ENCODE data around the gene DNAJA3.
"Not testable (repeated sequence)": the region's sequence is repeated elsewhere in the genome, so short reads cannot be mapped to it uniquely, and the experiment has no call there.

The DNAJA3 gene

DNA sequence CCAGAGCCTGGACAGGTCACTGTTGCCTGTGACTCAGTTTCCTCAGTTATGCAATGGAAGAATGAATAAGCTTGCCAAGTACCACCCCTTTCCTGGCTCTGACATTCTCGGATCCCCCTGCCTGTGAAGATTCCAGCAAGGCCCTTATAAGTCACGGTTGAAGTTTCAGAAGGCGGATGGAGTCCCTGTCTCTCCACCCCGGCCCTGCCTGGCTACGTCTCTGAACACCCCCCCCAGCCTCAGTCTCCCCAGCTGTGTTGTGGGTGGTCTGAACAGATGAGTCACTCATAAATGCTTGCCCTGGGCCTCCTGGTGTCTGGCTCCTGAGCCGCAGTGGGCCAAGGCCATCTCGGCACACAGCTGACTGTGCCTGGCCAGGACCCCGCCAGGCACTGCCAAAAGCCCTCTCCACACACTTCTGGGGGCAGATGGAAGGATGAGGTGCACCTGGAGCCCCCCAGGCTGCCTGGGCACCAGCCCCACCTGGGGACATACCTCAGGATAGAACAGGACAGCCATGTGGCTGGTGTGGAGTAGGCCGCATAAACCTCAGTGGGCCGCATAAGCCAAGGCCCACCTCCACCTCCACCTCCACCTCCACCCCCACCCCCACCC is 38.6 kb upstream of the DNAJA3 start:
- in situ Hi-C loops (cut with HindIII; ENCODE audit: low sequenced_read_pairs): no loop called here

- in situ Hi-C loops (cut with HindIII; ENCODE audit: low sequenced_read_pairs): no loop called here
These were observed 37.9 kb upstream of the DNAJA3 start for GRCh38 chr16:4387781-4388180.

GRCh38 chr16:4388271-4389021 is 37.2 kb upstream of the DNAJA3 start:
- in situ Hi-C loops (cut with HindIII; ENCODE audit: low sequenced_read_pairs): no loop called here

DNA sequence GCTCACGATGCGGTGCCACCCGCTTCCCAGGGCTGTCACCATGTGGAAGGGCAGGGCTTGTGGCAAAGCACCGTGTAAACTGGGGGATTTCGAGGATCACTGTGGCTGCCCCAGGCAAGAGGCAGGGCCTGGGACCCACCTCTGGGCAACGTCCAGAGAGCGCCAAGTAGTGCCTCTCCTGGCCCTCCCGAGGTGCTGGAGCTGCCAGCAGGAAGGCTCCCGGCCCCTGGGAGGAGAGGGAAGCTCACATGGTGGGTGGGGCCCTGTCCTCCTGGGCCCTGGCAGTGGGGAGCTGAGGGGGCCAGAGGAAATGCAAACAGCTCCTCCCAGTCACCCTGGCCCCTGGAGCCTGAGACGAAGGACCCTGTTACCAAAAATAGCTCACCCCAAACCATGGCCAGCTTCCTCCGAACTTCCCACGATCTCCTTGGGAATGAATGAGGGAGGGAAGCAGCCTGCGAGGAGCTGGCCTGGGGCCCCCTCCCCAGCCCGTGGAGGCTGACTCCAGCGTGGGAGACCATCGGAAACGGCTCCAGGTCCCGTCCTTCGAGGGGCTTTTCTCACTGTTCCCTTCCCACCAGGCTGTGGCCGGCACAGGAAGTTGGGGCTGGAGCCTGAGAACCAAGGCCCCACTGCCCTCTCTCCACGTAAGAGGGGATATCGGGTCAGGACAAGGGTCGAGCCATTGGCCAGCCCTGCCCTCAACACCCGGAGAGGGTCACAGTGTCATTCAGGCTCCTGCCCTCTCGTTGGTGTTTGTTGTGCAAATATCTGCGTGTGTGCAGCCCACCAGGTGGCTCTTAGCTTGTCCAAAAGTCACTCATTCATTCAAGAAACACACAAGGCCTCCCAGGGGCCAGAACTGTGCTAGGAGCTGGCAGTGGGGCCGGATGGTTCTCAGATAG is 36.4 kb upstream of the DNAJA3 start:
- in situ Hi-C loops (cut with HindIII; ENCODE audit: low sequenced_read_pairs): no loop called here

DNA sequence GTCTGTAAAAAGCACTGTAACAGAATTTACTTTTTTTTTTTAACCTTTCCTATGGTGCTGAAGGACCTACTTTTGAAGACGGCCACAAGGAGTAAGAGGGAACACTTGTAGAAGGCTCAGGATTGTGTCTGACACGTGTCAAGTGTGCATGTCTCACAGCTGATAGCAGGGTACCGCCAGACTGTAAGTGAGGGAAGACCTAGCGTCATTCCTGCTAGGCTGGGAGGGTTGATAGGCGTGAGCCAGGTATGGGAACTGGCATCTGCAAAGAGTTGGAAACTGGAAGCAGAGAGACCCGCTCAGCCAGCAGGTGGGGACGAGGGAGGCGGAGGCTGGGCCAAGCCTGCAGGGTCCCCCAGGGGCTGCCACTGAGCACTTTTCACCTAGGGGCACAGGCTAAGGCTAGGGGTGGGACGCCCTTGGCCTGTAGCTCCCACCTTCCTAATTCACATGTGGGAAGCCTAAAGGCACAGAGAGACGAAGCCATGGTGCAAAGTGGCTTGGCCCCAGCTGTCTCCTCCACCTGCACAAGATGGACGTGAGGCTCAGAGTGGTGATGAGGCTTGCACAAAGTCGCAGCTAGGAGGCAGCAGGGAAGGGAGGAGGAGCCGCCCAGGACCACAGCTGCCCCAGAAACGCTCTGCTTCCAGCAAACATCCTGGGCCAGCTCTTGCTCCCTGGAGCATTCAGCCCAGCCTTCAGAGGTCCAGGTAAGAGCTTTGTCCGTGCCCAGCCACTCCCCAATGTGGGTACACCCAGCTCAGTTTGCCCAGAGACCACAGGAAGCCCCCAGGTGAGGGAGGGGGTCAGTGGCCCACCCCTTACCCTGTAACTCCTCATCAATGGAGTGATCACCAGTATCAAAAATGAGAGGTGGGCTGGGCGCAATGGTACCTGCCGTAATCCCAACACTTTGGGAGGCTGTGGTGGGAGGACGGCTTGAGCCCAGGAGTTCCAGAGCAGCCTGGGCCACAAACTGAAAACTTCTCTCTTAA is 35.1 kb upstream of the DNAJA3 start:
- in situ Hi-C loops (cut with HindIII; ENCODE audit: low sequenced_read_pairs): no loop called here

DNA sequence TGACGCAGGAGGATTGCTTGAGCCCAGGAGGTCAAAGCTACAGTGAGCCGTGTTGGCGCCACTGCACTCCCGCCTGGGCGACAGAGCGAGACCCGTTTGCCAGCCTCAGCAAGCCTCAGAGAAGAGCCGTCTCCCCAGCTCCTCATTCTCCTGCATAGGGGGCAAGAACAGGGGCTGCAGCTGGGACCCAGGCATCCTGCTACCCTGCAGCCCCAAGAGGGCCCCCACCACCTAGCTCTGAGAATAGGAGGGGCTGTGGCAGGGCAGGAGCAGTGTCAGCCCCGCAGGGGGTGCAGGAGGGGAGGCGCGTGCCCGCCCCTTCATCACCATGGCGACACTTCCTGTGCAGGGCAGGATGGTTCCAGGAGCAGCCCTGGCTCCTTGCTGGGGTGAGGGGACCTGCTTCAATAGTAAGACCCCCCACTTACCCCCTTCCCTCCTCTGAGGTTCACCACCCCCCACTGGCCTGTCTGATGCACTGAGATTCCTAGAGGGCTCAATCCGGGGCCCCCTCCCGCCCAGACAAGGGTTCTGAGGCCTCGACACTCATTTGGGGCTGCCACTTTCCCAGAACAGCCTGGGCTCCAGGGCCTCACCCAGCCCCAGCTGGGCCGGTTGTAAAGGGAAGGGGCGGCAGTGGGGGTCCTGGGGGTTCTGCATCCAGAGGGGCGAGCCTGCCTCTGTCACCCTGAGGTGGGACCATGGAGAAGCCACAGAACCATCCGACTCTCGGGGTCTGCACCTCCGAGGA is 33.9 kb upstream of the DNAJA3 start:
- in situ Hi-C loops (cut with HindIII; ENCODE audit: low sequenced_read_pairs): no loop called here

- in situ Hi-C loops (cut with HindIII; ENCODE audit: low sequenced_read_pairs): no loop called here
These were observed 33.1 kb upstream of the DNAJA3 start for GRCh38 chr16:4392382-4393239.

DNA sequence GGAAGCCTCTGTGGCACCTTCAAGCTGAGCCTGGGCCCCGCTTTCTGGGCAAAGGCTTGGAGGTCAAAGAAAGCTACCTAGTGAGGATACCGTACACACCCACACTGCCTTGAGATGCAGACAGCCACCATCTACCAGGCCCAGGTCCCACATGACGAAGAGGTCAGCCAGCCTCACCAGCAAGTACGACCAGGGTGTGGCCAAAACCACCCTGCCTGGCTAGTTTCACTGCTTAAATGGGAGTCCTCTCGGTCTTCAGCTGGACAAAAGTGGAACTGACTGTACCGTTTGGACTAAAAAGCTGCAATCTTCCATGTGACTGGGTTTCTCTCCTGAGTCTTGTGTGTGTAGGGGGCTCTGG is 32.4 kb upstream of the DNAJA3 start:
- in situ Hi-C loops (cut with HindIII; ENCODE audit: low sequenced_read_pairs): no loop called here

- in situ Hi-C loops (cut with HindIII; ENCODE audit: low sequenced_read_pairs): not testable (repeated sequence)
These were observed 31.8 kb upstream of the DNAJA3 start for GRCh38 chr16:4393850-4394249.

DNA sequence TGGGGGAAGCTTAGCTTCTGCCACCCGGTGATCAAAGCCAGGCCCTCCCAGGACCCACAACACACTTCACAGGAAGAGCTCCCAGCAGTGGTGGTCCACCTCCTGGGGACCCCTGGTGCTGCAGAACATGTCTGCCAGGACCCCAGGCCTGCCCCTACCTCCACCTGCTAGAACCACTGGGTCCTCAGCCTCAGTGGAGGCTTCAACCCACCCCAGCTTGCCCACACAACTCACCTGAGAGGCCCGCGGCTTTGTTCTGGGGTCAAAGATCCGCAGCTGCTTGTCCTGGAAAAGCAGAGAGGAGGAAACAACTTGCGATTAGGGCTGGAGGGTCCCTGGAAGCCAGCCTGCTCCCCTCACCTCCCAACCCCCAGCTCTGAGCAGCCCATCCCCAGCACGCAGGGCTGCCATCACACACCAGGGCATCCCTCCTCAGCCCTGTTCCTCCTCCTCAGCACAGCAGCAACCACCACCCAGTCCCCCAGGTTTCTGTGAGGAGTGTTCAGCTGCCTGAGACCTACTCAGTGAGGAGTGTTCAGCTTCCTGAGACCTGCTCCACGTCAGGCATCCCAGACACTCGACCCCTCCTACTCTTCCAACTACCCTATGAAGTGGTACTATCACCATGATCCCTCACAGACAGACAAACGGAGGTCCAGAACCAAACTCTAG is 30.5 kb upstream of the DNAJA3 start:
- in situ Hi-C loops (cut with HindIII; ENCODE audit: low sequenced_read_pairs): no loop called here

DNA sequence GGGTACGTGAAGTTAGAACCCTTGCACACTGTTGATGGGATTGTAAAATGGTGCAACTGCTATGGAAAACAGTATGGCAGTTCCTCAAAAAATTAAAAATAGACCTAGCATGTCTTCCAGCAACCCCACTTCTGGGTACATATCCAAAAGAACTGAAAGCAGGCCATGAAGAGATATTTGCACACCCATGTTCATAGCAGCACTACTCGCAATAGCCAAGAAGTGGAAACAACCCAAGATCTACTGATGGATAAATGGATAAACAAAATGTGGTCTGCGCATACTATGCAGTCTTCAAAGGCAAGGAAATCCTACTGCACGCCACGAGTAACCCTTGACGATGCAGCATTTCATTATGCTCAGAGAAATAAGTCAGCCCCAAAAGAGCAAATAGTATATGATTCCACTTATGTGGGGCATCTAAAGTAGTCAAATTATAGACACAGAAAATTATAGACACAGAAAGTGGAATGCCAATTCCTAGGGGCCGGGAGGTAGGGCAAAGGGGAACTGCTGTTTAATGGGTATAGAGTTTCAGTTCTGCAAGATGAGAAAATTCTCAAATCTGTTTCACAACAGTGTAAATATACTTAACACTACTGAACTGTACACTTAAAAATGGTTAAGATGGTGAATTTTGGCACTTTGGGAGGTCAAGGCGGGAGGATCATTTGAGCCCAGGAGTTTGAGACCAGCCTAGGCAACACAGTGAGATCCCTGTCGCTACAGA is 26.5 kb upstream of the DNAJA3 start:
- in situ Hi-C loops (cut with HindIII; ENCODE audit: low sequenced_read_pairs): no loop called here

DNA sequence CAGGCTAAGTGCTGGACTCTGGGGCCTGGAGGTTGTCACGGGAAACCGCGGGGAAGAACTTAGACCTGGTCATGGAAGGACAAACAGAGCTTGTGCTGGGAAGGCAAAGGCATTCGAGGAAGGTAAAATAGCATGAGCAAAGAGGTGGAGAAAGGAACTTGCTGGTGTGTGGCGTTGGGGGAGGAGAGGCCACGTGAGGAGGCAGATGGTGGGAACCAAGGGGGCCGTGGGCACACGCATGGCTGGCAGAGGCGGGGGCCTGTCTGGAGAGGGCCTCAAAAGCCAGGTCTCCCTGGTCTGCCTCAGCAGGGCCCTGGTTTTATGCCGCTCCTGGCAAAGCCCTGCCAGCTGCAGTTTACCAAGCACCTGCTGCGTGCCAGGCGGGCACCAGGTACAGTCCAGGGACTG is 24.6 kb upstream of the DNAJA3 start:
- in situ Hi-C loops (cut with HindIII; ENCODE audit: low sequenced_read_pairs): no loop called here

- in situ Hi-C loops (cut with HindIII; ENCODE audit: low sequenced_read_pairs): no loop called here
These were observed 24.2 kb upstream of the DNAJA3 start for GRCh38 chr16:4401510-4401909.

DNA sequence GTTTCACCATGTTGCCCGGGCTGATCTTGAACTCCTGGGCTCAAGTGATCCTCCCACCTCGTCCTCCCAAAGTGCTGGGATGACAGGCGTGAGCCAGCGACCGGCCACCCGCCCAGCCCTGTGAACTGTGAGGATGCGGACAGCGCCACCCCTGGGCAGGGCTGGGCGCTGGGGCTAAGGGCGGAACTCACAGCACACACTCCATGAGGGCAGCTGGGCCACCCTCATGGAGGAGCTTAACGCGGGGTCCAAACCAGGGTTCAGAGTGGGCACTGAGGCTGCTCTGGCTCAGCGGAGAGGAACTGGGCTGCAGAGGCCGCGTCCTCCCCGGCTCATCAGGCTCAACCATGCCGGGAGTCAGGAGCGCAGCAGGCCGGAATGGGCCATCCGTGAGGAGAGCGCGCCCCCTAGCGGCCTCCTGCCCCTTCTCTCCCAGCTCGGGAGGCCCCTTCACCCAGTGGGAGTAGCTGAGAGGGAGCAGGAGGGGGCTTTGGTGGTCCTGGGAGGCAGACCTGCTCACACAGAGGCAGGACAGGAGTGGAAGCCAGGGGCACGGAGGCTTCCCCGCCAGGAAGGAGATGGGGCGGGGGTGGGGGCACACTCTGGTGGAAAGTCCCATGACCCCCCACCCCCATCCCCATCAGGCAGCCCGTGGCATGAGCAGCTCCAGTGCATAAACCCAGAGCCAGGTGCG is 23.1 kb upstream of the DNAJA3 start:
- in situ Hi-C loops (cut with HindIII; ENCODE audit: low sequenced_read_pairs): no loop called here

GRCh38 chr16:4403133-4403949 is 22.3 kb upstream of the DNAJA3 start:
- in situ Hi-C loops (cut with HindIII; ENCODE audit: low sequenced_read_pairs): no loop called here

- in situ Hi-C loops (cut with HindIII; ENCODE audit: low sequenced_read_pairs): no loop called here
These were observed 21.3 kb upstream of the DNAJA3 start for GRCh38 chr16:4404247-4404966.
